Measurements from ENCODE around the gene TRAF5. TPM values are rescaled to one million over a fixed set of nuclear protein-coding genes. Genes with fewer than 3 reads are reported as not detected.
"Not testable (repeated sequence)": the region's sequence is repeated elsewhere in the genome, so short reads cannot be mapped to it uniquely, and the experiment has no call there.

Gene TRAF5
- total and polyA plus RNA-seq, 2 of the 4 experiments (the other 2 are of a cell fraction) = 10.0 to 14.7 TPM

DNA sequence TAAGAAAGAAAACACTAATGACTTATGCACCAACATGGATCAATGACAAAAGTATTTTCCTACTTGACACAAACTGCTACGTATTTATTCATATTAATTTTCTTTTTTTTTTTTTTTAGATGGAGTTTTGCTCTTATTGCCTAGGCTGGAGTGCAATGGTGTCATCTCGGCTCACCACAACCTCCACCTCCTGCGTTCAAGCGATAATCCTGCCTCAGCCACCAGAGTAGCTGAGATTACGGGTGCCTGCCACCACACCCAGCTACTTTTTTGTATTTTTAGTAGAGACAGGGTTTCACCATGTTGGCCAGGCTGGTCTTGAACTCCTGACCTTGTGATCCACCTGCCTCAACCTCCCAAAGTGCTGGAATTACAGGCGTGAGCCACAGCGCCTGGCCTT lies 5.0 kb upstream of the TRAF5 start:
- H2BK20ac ChIP-seq (ENCODE audit: low read depth, low read length); H4K20me1 ChIP-seq (ENCODE audit: insufficient read depth, low read length); H3K56ac ChIP-seq (ENCODE audit: extremely low read depth, insufficient read depth, low read length); H3K79me1 ChIP-seq (ENCODE audit: low read depth in 1 of 2, low read length in 2 of 2); H3K9me1 ChIP-seq (ENCODE audit: insufficient read depth, low read length); CTCF ChIA-PET; H2BK120ac ChIP-seq (ENCODE audit: low read depth, low read length); H2BK5ac ChIP-seq (ENCODE audit: low read depth, low read length, poor library complexity, severe bottlenecking); H3K4me1 ChIP-seq (ENCODE audit: control insufficient read depth, insufficient read depth, low read length); H2AK5ac ChIP-seq (ENCODE audit: low read depth, low read length); H2AFZ ChIP-seq (replicated peaks; ENCODE audit: low read length, poor library complexity); H4K5ac ChIP-seq (ENCODE audit: low read depth, low read length); H3K27ac ChIP-seq (ENCODE audit: insufficient read depth, low read length); H2BK15ac ChIP-seq (ENCODE audit: low read depth, low read length); H4K8ac ChIP-seq (ENCODE audit: low read depth in 2 of 2, low read length in 2 of 2); BruUV-seq (replicated peaks); H3K4ac ChIP-seq (ENCODE audit: low read depth, low read length); POLR2A ChIA-PET (ENCODE audit: unreplicated experiment); H4K91ac ChIP-seq (ENCODE audit: insufficient read depth, low read depth, low read length); H3K23ac ChIP-seq (ENCODE audit: low read depth, low read length); H3K4me2 ChIP-seq (ENCODE audit: low read depth, low read length); H3K36me3 ChIP-seq (ENCODE audit: control insufficient read depth, insufficient read depth, low read length); DNase-seq; H3K4me3 ChIP-seq (ENCODE audit: insufficient read depth, low read depth, low read length); ATAC-seq (ENCODE audit: low read depth); H3K18ac ChIP-seq (ENCODE audit: low read depth, low read length); H3K27me3 ChIP-seq (ENCODE audit: control insufficient read depth, insufficient read depth, low read length); H3K14ac ChIP-seq (replicated peaks; ENCODE audit: low read depth, low read length); H3K9ac ChIP-seq (ENCODE audit: low read depth, low read length); H2AK9ac ChIP-seq (replicated peaks; ENCODE audit: low read depth, low read length, poor library complexity); dilution Hi-C loops (cut with HindIII; ENCODE audit: low sequenced_read_pairs, unreplicated experiment); H3K9me3 ChIP-seq (ENCODE audit: control insufficient read depth, insufficient read depth, low read length): not testable (repeated sequence)
- whole genome bisulfite sequencing, 2 experiments (ENCODE audit: extremely low coverage in 2 of 2, insufficient read length in 1 of 2) = no CpG with 5 or more reads among the region's 7 CpGs
- intact Hi-C loops (cut with micrococcal nuclease) (loop anchor here (5.0 kb wide), 1 partner anchor 256 kb away; the partner anchor contains the start of gene SLC30A1), in situ Hi-C loops (cut with MboI; ENCODE audit: low sequenced_read_pairs) (loop anchor here (5.0 to 10.0 kb wide), 2 partner anchors 153 to 326 kb away; no protein-coding TSS in a partner anchor)
